GM19240 (cell line): ENCODE measurements around the gene ZBTB4.

Source experiments
- DNase-seq: peaks from one replicate; pipeline ENCODE4 v3.0.0; 2011; ENCODE audit warnings: low spot score; ENCODE audit not compliant: insufficient read length

The ZBTB4 gene

DNA sequence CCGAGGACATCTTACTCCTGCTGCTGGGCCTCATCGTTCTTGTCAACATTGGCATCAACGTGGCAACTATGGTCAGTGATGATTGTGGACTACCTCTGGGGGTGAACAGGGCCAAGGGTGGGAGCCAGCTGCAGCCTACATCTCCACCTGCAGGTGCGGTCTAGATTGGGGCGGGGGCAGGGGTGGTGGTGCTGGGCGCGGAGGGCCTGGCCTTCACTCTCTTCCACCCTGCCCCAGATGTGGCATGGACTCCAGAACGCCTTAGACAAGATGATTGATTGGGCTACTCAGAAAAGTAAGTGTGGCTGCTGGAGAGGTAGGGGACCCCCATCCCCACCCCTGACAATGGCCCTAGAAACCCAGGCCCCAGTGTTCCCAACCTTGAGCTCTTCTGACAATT lies 53.7 kb downstream of the ZBTB4 start:
- DNase-seq: no peak

DNA sequence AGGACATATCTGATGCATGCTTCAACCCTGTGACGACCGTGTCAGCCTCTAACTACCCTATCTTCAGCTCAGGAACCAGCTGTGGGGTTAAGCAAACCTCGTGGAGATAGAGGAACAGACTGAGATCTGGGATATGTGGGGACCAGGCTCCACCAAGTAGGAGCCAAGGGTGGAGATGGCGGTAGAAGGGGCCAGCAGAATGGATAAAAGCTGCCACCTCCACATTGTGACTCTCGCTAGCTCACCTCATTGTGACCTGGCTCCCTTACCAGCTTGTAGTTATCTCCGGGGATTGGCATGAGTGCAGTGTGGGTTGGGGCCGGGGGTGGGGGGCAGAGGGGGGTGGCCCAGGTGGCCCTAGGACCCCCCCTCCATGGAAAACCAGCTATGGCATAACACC lies 54.1 kb downstream of the ZBTB4 start, which contains the start of gene SPEM2:
Gene SPEM2, plus strand, starts transcription at position 301 of the 400 bp plus-strand sequence. Its CDS starts 73 bp downstream, at position 374.
- DNase-seq: no peak

DNA sequence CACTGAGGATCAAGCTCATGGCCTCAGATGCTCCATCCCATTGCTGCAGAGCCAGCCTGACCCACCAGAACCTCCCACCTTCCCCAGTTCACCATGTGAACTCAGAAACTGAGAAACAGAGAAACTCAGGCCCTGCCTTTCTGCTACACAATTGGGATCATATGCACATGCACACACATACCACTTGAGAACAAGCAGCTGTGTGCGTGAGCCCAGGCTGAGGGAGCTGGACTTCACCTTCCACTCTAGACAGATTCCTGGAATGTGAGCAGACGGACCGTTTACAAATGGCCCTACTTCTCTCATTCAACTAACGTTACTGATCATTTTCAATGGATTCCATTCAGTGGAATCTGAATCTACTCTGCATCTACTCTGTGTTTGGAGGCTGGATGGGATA lies 55.8 kb downstream of the ZBTB4 start:
- no peak for DNase-seq

DNA sequence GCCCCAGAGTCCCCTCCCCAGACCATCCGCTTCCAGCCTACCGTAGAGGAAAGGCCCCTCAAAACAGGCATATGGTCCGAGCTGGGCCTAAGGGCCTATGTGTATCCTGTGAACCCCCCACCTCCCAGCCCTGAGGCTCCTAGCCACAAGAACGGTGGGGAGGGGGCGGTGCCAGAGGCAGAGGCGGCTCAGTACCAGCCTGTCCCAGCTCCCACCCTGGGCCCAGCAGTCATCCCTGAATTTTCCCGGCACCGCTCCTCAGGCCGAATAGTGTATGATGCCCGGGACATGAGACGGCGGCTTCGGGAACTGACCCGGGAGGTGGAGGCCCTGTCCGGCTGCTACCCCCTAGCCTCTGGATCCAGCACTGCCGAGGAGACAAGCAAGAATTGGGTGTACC lies 58.2 kb downstream of the ZBTB4 start:
- no peak for DNase-seq

DNA sequence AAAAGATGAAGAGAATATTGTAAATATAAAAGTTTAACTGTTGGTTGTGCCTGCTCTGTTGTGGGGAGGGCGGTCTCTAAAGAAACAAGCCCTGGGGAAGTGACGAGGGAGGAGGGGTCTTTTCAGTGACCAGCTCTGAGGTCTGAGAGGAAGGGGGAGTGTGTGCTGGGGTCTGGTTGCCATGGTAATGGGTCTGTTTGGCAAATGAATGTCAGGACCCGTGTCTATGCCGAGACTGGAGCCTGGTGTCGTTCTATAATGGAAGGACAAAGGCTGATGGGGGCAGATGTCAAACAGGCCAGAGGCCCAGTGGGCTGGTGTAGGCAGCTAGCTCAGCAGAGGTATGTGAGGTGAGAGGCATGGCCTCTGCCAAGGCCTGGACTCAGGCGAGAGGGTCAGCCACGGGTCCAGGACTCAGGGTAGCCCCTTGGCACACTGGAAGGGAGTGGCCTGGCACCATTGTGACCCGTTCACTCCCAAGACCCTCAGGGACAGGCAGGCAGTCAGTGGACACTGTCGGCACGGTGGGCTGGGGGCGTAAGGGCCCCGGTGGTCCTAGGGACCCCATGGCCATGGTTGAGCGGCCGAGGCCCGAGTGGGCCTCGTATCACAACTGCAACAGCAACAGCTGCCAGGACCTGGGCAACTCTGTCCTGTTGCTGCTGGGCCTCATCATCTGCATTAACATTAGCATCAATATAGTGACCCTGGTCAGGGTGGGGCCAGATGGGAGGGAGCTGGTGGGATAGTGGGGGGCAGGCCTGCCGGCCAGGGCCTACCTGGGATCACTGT lies 59.4 kb downstream of the ZBTB4 start, which contains the start of gene SPEM1:
Gene SPEM1, plus strand, starts transcription at position 506 of the 792 bp plus-strand sequence. Its CDS starts 61 bp downstream, at position 567.
- no peak for DNase-seq

DNA sequence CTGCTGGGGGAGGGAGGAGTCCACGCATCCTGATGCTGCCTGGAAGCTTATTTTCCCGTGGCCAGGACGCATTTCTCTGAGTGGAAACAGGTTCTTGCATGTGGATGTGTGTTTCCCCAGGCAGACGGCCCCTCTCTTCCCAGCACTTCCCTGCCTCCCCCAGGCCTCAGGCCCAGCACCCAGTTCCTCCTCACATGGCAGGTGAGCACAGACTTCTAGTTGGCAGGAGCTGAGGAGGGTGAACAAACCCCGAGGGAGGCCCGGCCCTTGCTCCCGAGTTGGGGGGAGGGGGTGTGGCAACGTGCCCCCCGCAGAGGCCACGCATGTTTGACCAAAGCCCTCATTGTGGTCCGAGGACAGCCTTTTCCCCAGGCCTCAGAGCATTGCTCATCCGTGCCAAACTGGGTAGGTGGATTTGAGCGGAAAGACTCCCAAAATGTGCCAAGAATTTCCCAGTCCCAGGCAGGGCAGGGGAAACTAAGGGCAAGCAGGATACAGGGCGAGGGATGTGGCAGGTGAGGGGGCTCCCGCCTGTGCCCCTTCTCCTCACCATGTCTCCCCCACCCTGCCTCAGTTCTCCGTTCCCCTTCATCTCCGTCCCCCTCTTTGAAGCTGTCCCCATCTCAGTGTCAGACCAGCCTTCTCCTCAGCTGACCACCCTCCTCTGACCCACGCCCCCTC lies 60.8 kb downstream of the ZBTB4 start:
- no peak for DNase-seq

DNA sequence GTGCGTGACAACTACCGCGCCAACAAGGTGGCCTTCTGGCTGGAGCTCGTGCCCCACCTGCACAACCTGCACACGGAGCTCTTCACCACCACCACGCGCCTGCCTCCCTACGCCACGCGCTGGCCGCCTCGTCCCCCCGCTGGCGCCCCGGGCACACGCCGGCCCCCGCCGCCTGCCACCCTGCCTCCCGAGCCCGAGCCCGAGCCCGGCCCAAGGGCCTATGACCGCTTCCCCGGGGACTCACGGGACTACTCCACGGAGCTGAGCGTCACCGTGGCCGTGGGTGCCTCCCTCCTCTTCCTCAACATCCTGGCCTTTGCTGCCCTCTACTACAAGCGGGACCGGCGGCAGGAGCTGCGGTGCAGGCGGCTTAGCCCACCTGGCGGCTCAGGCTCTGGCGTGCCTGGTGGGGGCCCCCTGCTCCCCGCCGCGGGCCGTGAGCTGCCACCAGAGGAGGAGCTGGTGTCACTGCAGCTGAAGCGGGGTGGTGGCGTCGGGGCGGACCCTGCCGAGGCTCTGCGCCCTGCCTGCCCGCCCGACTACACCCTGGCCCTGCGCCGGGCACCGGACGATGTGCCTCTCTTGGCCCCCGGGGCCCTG lies 62.3 kb downstream of the ZBTB4 start:
- DNase-seq: no peak

DNA sequence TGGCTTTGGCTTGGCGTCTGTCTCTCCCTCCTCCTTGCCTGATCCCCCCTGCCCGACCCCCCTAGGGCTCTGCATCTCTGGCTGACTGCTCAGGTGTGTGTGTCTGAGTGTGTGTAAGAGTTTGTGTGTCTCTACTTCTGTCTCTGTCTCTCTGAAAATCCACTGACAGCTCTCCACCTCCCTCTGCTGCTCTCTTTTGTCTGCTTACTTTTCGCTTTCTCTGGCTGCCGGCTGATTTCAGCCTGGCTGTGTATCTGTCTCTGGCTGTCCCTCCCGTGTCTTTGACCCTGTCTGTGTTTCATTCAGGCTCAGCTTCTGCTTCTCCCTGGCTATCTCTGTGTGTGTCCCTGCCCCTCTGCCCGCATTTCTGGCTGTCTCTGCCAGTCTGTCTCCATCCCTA lies 63.1 kb downstream of the ZBTB4 start:
- DNase-seq: no peak

DNA sequence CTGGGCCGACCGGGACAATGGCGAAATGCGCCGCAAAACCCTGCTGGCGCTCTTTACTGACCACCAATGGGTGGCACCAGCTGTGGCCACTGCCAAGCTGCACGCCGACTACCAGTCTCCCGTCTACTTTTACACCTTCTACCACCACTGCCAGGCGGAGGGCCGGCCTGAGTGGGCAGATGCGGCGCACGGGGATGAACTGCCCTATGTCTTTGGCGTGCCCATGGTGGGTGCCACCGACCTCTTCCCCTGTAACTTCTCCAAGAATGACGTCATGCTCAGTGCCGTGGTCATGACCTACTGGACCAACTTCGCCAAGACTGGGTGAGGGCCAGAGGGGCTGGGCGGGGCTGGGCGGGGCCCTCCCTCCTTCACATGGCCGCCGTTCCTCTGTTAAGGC lies 63.6 kb downstream of the ZBTB4 start:
- DNase-seq: no peak

DNA sequence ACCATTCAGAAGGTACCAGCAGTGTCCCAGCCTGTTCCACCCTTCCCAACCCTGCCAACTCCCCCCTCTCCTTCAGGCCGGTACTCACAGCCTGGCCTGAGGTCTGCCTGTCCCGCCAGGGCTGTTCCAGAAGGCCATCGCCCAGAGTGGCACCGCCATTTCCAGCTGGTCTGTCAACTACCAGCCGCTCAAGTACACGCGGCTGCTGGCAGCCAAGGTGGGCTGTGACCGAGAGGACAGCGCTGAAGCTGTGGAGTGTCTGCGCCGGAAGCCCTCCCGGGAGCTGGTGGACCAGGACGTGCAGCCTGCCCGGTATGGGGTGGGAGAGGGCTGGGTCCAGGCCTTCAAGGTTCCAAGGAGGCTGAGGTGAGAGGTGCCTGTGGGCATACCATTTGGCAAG lies 64.6 kb downstream of the ZBTB4 start:
- DNase-seq: no peak

DNA sequence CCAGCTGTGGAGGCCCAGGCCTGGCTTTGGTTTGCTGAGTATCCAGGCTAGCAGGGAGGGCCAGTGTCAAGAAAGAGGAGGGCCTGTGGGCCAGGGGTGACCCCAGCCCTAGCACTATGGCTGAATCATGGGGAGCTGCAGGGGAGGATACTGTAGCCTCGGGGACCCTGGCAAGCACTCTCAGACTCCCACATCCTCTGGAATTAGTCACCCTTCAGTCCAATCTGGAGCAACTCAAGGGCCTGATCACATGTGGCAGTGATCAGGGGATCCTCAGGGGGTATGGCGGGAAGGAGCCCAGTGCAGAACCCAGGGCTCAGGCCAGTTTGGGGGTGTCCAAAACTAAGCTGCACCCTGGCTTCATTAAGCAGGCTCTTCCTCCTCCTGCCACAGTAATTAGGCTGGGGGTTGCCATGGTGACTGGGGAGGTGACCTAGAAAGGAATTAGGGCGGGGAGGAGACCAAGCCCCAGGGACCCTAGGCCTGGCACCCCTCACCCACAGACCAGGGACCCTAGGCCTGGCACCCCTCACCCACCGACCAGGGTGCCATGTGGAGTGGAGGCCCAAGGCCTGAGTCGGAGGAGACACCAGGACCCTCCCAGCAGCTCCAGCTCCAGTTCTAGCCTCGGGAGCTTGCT lies 66.0 kb downstream of the ZBTB4 start:
- DNase-seq: no peak

DNA sequence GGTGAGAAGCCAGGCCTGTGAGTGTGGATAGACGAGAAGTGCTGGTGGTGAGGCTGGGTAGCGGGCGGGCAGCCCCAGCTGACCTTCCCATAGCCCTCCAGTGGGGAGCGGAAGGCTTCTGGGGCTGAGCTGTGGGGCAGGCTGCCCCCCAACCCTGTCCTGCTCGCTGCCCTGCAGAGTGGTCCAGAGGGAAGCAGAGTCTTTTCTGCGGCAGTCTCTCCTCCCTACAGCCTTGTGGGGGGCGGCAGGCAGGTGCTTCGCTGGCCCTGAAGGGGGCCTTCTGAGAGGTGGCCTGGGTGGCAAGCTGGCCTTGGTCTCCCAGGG lies 68.0 kb downstream of the ZBTB4 start:
- no peak for DNase-seq

DNA sequence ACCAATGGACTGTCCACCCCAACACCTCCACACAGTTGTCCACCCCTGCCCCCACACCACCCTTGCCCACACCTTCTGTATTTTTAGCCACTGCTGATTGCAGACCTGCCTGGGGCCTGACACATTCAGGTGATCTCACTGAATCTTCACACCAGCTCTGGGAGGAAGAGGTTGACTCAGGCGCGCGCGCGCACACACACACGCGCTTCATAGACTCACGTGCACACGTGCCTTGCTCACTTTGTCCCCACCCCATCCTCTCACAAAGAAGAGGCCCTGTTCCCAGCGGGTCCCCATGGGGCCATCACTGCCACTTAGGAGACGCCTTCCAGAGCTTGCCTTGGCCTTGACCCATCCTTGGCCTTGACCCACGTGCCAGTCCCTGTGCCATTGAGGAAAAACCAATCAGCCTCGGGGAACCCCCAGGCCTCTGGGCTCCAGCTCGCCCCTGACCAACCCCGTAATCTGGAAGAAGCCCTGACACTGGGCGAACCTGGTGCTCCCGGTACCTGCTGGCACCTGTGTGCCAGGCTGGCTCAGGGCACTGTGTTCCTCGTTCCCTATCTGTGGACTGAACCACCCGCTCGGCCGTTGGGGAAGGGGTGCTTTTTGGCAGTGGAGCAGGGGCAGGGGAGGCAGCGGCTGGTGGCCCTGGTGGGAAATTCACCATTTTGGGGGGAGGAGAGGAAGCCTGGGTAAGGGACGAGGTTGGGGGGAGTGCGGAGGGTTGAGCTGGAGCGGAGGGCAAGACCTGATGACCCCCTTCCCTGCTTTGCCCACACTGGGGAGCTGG lies 68.6 kb downstream of the ZBTB4 start:
- no peak for DNase-seq

DNA sequence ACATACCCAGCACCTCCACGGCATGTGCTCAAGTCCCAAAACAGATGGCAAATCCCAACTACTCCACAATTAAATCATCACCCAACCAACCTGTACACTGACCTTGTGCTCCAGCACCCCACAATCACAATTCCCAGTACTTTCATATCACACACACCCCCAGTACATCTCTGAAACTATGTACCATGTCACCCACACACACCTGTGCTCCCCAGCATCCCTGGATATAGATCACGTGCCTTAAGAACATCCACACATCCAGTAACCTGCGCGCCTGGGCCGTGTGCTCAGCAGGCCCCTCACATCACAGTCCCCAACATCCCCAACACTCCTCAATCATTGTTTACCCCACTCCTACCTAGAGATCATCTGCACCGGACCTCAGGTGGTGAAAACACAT lies 69.7 kb downstream of the ZBTB4 start:
- DNase-seq: no peak
